ENCODE data around the gene FOXC1.

The FOXC1 gene

DNA sequence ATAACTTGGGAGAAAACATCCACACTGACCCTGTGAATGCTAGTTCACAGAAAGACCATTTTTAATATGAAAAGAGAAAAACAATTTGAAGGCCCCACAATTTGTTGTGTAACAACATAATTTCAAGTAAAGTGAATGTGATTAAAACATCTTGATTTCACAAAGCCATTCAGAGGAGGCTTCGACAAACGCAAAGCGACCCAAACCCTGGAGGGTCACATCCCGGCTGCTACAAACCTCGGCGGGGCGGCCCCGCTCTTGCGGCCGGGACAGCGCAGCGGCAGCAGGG lies 14.0 kb downstream of the FOXC1 start:
- DNase-seq (ENCODE audit: low spot score): no peak

GRCh38 chr6:1624058-1624850 lies 14.5 kb downstream of the FOXC1 start:
- DNase-seq (ENCODE audit: low spot score): no peak

DNA sequence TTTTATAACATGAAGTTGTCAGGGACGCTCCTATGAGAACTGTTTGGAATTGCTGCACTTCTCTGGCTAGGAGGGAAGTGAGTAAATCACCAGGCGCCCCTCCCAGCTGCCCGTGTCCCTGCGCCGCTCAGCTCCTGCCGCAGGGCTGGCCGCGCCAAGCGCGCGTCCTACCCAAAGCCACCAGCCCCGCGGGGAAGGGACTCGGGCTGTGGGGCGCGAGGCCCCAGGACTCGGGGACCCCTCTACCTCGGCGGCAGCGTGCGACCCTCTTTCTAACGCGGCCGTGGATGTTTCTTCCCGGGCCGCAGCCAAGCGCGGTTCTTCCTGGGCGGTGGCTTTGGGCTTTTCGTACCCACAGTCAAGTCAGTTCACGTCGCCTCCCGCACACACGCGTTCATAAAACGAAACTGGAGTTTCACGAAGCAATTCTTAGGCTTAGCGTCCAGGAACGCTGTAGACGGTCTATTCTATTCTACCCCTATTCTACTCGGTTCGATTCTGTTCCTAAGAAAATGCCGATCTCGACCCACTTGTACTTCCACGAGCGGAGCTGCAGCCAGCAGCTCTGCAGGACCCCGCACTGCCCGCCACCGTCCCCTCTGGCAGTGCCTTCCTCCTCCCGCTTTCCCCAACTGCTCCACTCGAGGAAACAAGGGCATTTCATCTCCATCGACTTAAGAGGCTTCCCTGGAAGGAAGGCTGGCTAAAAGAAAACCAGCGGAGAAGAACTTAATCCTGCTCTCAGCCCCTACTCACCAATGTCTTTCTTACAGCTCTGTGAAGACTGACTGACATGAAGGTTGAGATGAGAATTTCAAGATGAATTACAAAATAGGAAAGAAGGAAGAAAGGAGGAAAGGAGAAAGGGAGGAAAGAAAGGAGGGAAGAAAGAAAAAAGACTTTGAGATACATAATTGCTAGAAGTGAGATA lies 15.4 kb downstream of the FOXC1 start:
- DNase-seq (ENCODE audit: low spot score): no peak

- no peak for DNase-seq (ENCODE audit: low spot score)
These were observed 16.2 kb downstream of the FOXC1 start for GRCh38 chr6:1625794-1626435.

GRCh38 chr6:1626481-1626880 lies 16.8 kb downstream of the FOXC1 start:
- no peak for DNase-seq (ENCODE audit: low spot score)

DNA sequence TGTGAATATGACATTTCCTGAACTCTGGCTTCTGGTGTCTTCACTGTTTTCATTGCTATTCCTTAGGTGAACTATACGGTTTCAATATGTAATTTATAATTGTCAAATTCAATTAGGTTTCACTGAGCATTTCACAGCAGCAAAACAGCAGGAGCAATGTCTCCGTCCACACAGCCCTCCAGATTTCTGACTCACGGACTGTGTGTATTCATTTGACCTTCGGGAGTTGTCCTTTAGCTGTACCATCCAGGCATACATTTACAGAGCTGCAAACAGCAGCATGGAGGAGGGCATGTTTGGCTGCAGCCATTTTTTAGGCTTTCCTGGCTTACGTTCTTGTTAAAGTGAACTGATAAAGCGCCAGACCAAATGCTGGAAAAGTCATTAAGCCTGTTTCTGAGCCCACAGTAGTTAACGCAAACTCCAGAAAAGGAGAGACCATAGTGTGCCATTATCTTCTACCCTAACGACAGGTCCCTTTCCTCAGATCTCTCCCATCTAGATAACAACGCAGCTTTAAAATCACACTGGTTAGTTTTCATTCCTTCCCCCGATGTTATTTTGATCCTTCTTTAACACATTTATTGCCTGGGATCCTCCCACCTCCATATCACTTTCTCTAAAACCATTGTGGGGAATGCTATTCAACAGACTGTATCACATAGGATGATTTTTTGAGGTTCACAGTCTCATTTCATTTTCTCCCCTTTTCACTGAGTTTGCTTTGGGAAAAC lies 18.3 kb downstream of the FOXC1 start:
- no peak for DNase-seq (ENCODE audit: low spot score)

GRCh38 chr6:1629316-1629715 lies 19.6 kb downstream of the FOXC1 start:
- no peak for DNase-seq (ENCODE audit: low spot score)

DNA sequence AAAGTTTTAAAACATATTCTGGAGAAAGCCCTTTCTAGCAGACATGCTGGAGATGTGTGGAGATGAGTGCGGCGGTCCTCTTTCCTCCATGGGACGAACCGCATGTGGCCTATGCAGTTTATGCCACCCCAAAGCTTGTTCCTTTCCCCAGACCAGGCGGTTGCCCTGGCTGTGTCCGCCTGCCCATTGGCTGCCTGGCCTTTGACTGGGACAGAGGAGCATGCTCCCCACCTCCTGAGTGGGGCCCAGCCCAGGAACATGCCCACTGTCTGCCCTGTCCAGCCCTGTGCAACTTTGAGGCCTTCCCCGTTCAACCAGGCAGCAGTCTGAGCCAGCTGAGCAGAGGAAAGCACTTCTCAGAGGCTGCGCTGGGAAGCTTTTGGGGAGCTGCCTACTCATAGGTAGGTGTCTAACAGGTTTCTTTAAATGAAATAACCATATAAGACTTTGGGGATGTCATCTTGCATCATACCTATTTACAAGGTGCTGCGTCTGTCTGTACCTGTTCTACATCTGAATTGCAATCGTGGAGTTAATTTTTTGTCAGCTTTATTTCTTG lies 20.6 kb downstream of the FOXC1 start:
- DNase-seq (ENCODE audit: low spot score): no peak

GRCh38 chr6:1630771-1631217 lies 21.1 kb downstream of the FOXC1 start:
- DNase-seq (ENCODE audit: low spot score): no peak

DNA sequence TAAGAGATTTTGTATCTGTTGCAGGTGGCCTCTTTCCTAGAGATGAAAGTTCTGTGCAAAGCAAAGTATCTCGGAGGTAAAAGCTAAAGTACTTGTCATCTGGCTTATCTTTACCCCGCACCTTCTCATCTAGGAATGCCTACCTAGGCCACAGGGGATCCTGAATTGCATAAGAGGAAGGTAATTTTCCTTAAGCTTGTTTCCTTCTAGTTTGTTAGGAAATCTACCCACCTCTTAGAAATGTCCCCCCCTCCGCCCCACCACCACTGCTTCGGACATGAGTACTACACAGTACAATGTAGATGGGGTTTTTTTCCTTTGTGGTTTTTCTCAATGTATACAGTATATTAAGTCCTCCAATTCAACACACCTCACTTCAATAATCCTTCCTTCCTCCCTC lies 21.5 kb downstream of the FOXC1 start:
- no peak for DNase-seq (ENCODE audit: low spot score)

DNA sequence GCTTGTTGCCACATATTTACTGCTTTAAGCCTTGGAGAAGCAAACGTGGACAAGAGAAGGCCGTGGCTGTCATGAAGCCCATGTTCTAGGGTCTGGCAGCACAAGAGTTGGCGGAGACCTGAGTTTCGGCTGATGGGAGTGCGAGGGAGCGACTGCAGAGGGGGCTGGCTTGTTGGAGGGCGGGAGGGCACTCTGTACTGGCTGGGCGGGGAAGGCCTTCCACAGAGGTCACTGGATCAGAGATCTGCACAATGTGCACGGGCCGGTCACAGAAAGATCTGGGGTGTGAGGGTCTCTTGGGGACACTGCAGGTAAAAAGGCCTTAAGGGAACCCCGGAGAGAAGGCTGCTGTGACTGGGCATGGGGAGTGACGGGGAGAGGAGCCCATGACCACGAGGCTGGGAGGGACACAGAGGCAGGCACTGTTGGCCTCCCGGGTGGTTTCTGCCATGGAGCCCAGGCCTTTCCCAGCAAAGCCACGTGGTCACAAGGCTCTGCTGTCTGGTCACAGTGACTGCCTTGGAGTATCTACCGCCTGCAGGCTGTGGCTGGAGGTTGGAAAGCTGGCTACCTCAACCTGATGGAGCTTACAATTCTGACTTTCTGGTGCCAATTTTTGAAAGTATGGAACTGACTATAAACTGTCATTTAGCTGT lies 23.8 kb downstream of the FOXC1 start:
- no peak for DNase-seq (ENCODE audit: low spot score)

- no peak for DNase-seq (ENCODE audit: low spot score)
These were observed 24.4 kb downstream of the FOXC1 start for GRCh38 chr6:1634081-1634480.

- no peak for DNase-seq (ENCODE audit: low spot score)
These were observed 25.7 kb downstream of the FOXC1 start for GRCh38 chr6:1635305-1636010.

DNA sequence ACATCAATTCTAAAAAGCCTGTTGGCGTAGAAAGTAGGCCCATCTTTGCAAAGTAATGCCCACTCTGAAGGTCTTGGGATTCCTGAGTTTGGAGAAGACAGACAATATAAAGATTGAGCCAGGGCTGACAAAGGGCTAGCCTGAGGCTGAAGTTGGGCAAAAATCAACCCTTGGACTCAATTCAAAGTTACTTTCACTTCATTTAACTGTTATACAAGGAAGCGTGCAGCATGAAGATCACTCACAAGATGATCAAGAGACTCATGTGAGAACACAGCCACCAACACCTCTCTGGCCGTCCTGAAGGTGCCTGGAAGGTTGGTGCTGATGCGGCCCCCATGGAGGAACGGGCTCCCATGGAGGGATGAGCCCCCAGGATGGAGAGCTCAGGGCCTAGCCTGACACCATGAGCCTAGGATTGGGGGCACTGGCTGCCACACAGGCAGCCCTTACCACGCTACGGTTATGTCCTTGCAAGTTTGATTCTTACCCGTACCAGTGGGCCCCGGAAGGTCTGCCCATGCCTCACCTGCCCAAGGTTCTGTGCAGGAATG lies 26.6 kb downstream of the FOXC1 start:
- no peak for DNase-seq (ENCODE audit: low spot score)

GRCh38 chr6:1636971-1637871 lies 27.5 kb downstream of the FOXC1 start:
- DNase-seq (ENCODE audit: low spot score): no peak

- no peak for DNase-seq (ENCODE audit: low spot score)
These were observed 29.7 kb downstream of the FOXC1 start for GRCh38 chr6:1639430-1639829.

- no peak for DNase-seq (ENCODE audit: low spot score)
These were observed 30.8 kb downstream of the FOXC1 start for GRCh38 chr6:1640476-1640875.

- no peak for DNase-seq (ENCODE audit: low spot score)
These were observed 31.7 kb downstream of the FOXC1 start for GRCh38 chr6:1641343-1641885.

GRCh38 chr6:1643111-1643510 lies 33.4 kb downstream of the FOXC1 start:
- DNase-seq (ENCODE audit: low spot score): no peak
